ENCODE results near the gene MYLK.

Gene MYLK

GRCh38 chr3:123805101-123805500, 79.0 kb downstream of the MYLK start:
- no peak overlapping the region for H3K4me3 ChIP-seq (ENCODE audit: low read depth, low read length)
- no peak overlapping the region for H3K9ac ChIP-seq (ENCODE audit: low read length)
- no peaks in the 10 kb centered on the region for H3K36me3 ChIP-seq (ENCODE audit: control insufficient read depth, insufficient read depth, low read length)
- no peaks in the 10 kb centered on the region for H3K27me3 ChIP-seq (ENCODE audit: control insufficient read depth, insufficient read depth, low read length)
- H3K4me1 ChIP-seq (ENCODE audit: control insufficient read depth, insufficient read depth, low read length): peaks cover 9% of the 10 kb centered on the region; the same call in 1 of the 2 replicates
- H3K27ac ChIP-seq (ENCODE audit: low read depth, low read length): no peak overlapping the region
- no peaks in the 10 kb centered on the region for H3K9me3 ChIP-seq (ENCODE audit: control insufficient read depth, insufficient read depth, low read depth, low read length)

- H3K4me1 ChIP-seq (ENCODE audit: control insufficient read depth, insufficient read depth, low read length): peaks cover 11% of the 10 kb centered on the region; the same call in 1 of the 2 replicates
- no peaks in the 10 kb centered on the region for H3K27me3 ChIP-seq (ENCODE audit: control insufficient read depth, insufficient read depth, low read length)
- no peaks in the 10 kb centered on the region for H3K9me3 ChIP-seq (ENCODE audit: control insufficient read depth, insufficient read depth, low read depth, low read length)
- no peak overlapping the region for H3K9ac ChIP-seq (ENCODE audit: low read length)
- no peak overlapping the region for H3K4me3 ChIP-seq (ENCODE audit: low read depth, low read length)
- no peaks in the 10 kb centered on the region for H3K36me3 ChIP-seq (ENCODE audit: control insufficient read depth, insufficient read depth, low read length)
- H3K27ac ChIP-seq (ENCODE audit: low read depth, low read length): no peak overlapping the region
Observed at GRCh38 chr3:123804676-123805075, 79.5 kb downstream of the MYLK start.

- Histone ChIP-seq H3K9ac (ENCODE audit: low read length) (no peak overlapping the region), H3K4me1 (ENCODE audit: control insufficient read depth, insufficient read depth, low read length) (peaks cover 15% of the 10 kb centered on the region; the same call in 1 of the 2 replicates), H3K27ac (ENCODE audit: low read depth, low read length) (no peak overlapping the region), H3K4me3 (ENCODE audit: low read depth, low read length) (no peak overlapping the region), H3K27me3 (ENCODE audit: control insufficient read depth, insufficient read depth, low read length) (no peaks in the 10 kb centered on the region), H3K36me3 (ENCODE audit: control insufficient read depth, insufficient read depth, low read length) (no peaks in the 10 kb centered on the region), H3K9me3 (ENCODE audit: control insufficient read depth, insufficient read depth, low read depth, low read length) (no peaks in the 10 kb centered on the region)
Observed at GRCh38 chr3:123803521-123803920, 80.6 kb downstream of the MYLK start.

GRCh38 chr3:123802007-123802625, 82.0 kb downstream of the MYLK start:
- H3K4me1 ChIP-seq (ENCODE audit: control insufficient read depth, insufficient read depth, low read length): peaks cover 10% of the 10 kb centered on the region; the same call in 1 of the 2 replicates
- H3K4me3 ChIP-seq (ENCODE audit: low read depth, low read length): no peak overlapping the region
- H3K27ac ChIP-seq (ENCODE audit: low read depth, low read length): no peak overlapping the region
- no peaks in the 10 kb centered on the region for H3K36me3 ChIP-seq (ENCODE audit: control insufficient read depth, insufficient read depth, low read length)
- H3K9me3 ChIP-seq (ENCODE audit: control insufficient read depth, insufficient read depth, low read depth, low read length): no peaks in the 10 kb centered on the region
- no peaks in the 10 kb centered on the region for H3K27me3 ChIP-seq (ENCODE audit: control insufficient read depth, insufficient read depth, low read length)
- no peak overlapping the region for H3K9ac ChIP-seq (ENCODE audit: low read length)

GRCh38 chr3:123801474-123801873, 82.7 kb downstream of the MYLK start:
- H3K9ac ChIP-seq (ENCODE audit: low read length): no peak overlapping the region
- H3K27ac ChIP-seq (ENCODE audit: low read depth, low read length): no peak overlapping the region
- peaks cover 10% of the 10 kb centered on the region; the same call in 1 of the 2 replicates for H3K4me1 ChIP-seq (ENCODE audit: control insufficient read depth, insufficient read depth, low read length)
- H3K9me3 ChIP-seq (ENCODE audit: control insufficient read depth, insufficient read depth, low read depth, low read length): no peaks in the 10 kb centered on the region
- no peaks in the 10 kb centered on the region for H3K36me3 ChIP-seq (ENCODE audit: control insufficient read depth, insufficient read depth, low read length)
- no peak overlapping the region for H3K4me3 ChIP-seq (ENCODE audit: low read depth, low read length)
- H3K27me3 ChIP-seq (ENCODE audit: control insufficient read depth, insufficient read depth, low read length): no peaks in the 10 kb centered on the region

GRCh38 chr3:123800362-123800682, 83.8 kb downstream of the MYLK start:
- Histone ChIP-seq H3K27me3 (ENCODE audit: control insufficient read depth, insufficient read depth, low read length) (no peaks in the 10 kb centered on the region), H3K36me3 (ENCODE audit: control insufficient read depth, insufficient read depth, low read length) (no peaks in the 10 kb centered on the region), H3K9ac (ENCODE audit: low read length) (no peak overlapping the region), H3K27ac (ENCODE audit: low read depth, low read length) (no peak overlapping the region), H3K4me1 (ENCODE audit: control insufficient read depth, insufficient read depth, low read length) (peaks cover 10% of the 10 kb centered on the region; the same call in 1 of the 2 replicates), H3K9me3 (ENCODE audit: control insufficient read depth, insufficient read depth, low read depth, low read length) (no peaks in the 10 kb centered on the region), H3K4me3 (ENCODE audit: low read depth, low read length) (no peak overlapping the region)

- Histone ChIP-seq H3K4me1 (ENCODE audit: control insufficient read depth, insufficient read depth, low read length) (peaks cover 10% of the 10 kb centered on the region; the same call in 1 of the 2 replicates), H3K27ac (ENCODE audit: low read depth, low read length) (no peak overlapping the region), H3K27me3 (ENCODE audit: control insufficient read depth, insufficient read depth, low read length) (no peaks in the 10 kb centered on the region), H3K9me3 (ENCODE audit: control insufficient read depth, insufficient read depth, low read depth, low read length) (no peaks in the 10 kb centered on the region), H3K36me3 (ENCODE audit: control insufficient read depth, insufficient read depth, low read length) (no peaks in the 10 kb centered on the region), H3K9ac (ENCODE audit: low read length) (no peak overlapping the region), H3K4me3 (ENCODE audit: low read depth, low read length) (no peak overlapping the region)
Observed at GRCh38 chr3:123799544-123800361, 84.4 kb downstream of the MYLK start.

GRCh38 chr3:123798550-123798949, 85.6 kb downstream of the MYLK start:
- H3K36me3 ChIP-seq (ENCODE audit: control insufficient read depth, insufficient read depth, low read length): no peaks in the 10 kb centered on the region
- no peaks in the 10 kb centered on the region for H3K27me3 ChIP-seq (ENCODE audit: control insufficient read depth, insufficient read depth, low read length)
- H3K27ac ChIP-seq (ENCODE audit: low read depth, low read length): no peak overlapping the region
- peaks cover 10% of the 10 kb centered on the region; the same call in 1 of the 2 replicates for H3K4me1 ChIP-seq (ENCODE audit: control insufficient read depth, insufficient read depth, low read length)
- no peak overlapping the region for H3K9ac ChIP-seq (ENCODE audit: low read length)
- H3K4me3 ChIP-seq (ENCODE audit: low read depth, low read length): no peak overlapping the region
- no peaks in the 10 kb centered on the region for H3K9me3 ChIP-seq (ENCODE audit: control insufficient read depth, insufficient read depth, low read depth, low read length)

GRCh38 chr3:123795471-123796251, 88.5 kb downstream of the MYLK start:
- H3K36me3 ChIP-seq (ENCODE audit: control insufficient read depth, insufficient read depth, low read length): no peaks in the 10 kb centered on the region
- H3K9ac ChIP-seq (ENCODE audit: low read length): no peak overlapping the region
- no peaks in the 10 kb centered on the region for H3K27me3 ChIP-seq (ENCODE audit: control insufficient read depth, insufficient read depth, low read length)
- no peak overlapping the region for H3K4me3 ChIP-seq (ENCODE audit: low read depth, low read length)
- no peak overlapping the region for H3K27ac ChIP-seq (ENCODE audit: low read depth, low read length)
- H3K9me3 ChIP-seq (ENCODE audit: control insufficient read depth, insufficient read depth, low read depth, low read length): no peaks in the 10 kb centered on the region
- H3K4me1 ChIP-seq (ENCODE audit: control insufficient read depth, insufficient read depth, low read length): peaks cover 10% of the 10 kb centered on the region; the same call in 1 of the 2 replicates

GRCh38 chr3:123793425-123793824, 90.7 kb downstream of the MYLK start:
- no peaks in the 10 kb centered on the region for H3K27me3 ChIP-seq (ENCODE audit: control insufficient read depth, insufficient read depth, low read length)
- no peaks in the 10 kb centered on the region for H3K36me3 ChIP-seq (ENCODE audit: control insufficient read depth, insufficient read depth, low read length)
- H3K9me3 ChIP-seq (ENCODE audit: control insufficient read depth, insufficient read depth, low read depth, low read length): no peaks in the 10 kb centered on the region
- H3K4me1 ChIP-seq (ENCODE audit: control insufficient read depth, insufficient read depth, low read length): peaks cover 13% of the 10 kb centered on the region; the same call in 1 of the 2 replicates
- no peak overlapping the region for H3K27ac ChIP-seq (ENCODE audit: low read depth, low read length)
- H3K9ac ChIP-seq (ENCODE audit: low read length): no peak overlapping the region
- no peak overlapping the region for H3K4me3 ChIP-seq (ENCODE audit: low read depth, low read length)
